ENCODE data around the gene SMU1.
"Not testable (repeated sequence)": the region's sequence is repeated elsewhere in the genome, so short reads cannot be mapped to it uniquely, and the experiment has no call there.

The SMU1 gene

DNA sequence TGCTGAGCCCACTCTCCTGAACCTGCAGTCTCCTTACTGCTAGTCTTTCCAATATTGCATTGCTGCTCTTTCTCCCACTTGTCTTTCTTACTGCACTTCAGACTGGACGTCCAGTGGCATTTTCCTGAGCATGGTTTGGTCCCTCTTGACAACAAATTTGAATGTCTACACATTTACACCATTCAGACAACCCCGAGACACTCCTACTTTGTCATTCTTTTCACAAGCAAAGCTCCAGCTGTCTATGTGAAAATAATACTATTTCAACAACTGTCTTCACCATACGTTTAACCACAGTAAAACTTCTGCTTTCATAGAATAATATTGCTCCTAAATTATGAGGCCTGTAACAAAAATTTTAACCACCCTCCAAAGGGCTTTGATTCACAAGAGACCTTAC lies 64.6 kb downstream of the SMU1 start:
- no peak for DNase-seq

DNA sequence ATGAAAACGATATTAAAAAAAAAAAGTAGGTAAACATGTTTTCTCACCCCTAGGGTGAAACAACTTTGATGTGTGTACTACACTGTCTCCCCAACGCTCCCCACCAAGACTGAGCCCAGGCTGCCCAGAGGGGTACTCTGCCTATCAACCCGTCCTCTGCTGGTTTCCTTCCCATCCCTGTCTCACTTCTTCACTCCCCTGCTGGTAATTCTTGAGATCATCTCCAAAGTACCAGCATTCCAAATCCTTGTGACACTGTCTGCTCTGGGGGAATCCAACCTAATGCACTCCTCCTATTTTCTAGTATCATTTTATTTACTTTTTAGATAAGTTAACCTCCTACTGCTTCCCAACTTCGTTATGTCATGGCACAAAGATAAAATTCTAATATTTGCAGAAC lies 68.7 kb downstream of the SMU1 start:
- DNase-seq, result no peak

- not testable (repeated sequence) for DNase-seq
Observed at GRCh38 chr9:33005335-33005734, 71.1 kb downstream of the SMU1 start.

GRCh38 chr9:33000682-33001055 lies 75.8 kb downstream of the SMU1 start:
- peak; percentile 51 for DNase-seq

DNA sequence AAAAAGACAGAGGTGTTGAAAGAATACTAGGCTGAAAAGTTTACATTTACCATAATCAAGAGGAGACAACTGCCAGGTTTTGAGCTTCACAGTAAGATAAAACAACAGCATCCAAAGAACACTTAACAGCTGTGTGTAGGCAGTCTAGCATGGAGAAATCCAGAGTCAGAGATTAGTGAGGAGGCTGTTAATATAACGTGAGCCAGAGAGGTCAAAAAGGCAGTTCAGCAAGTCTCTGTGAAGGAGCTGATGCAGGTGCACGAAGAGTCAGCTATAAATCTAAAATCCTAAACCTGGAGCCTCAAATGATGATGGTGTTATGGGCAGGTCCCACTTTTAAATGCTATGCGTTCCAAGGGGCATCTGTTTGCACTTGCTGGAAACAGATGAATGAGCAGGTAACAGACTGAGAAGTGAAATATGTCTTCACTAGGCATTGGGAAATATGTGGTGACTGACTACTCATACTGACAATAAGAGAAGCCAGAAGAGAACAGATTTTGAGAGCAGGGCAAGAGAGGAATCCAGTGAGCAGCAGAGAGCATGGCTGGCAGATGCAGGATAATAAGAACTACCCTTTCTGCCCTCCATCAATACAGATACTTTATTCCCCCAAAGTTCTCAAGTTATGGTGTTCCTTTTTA lies 83.8 kb downstream of the SMU1 start:
- no peak for DNase-seq

DNA sequence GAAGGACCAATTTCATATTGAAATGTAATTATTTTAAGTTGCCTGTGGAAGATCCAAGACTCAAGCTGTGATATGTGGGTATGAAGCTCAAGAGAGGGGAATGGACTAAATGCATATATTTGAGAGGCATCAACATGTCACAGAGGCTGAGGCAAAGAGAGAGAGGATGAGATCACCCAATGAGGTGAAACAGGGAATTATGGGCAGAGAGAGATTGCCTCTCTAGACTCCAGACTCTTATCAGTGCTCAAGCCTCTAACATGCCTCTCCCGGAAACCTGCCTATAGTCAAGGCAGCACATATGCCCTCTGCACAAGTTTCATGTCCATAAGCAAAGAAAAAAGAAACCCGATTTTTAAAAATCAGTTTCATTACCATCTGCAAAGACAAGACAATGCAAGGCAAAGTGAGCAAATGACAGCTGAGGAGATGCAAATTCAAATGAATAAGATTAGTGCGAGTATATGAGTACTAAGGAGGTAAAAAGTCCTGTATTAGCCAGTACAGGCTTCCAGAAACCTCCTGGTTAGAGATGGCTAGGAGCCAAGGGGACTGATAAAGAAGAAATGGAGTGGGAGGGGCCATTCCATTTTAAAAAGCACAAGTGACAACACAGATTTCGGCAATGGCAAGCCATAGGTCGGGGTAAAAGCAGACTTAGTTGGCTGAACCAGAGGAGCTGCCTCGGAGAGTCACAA lies 84.4 kb downstream of the SMU1 start:
- DNase-seq, result no peak
